Spleen (tissue), 7 donors: ENCODE data around the gene NFE2L3.

Experiments
- CTCF ChIP-seq, 11 experiments: fragments of 200-600 bp in 7 of 11; fragments of 450-650 bp in 4 of 11; sonication (generic) in 4 of 11; IDR thresholded peaks in 8 of 11; conservative IDR thresholded peaks in 3 of 11; 1 replicate in 7 of 11; 2 replicates in 4 of 11; pipeline versions ENCODE4 v1.4.0 to v1.8.0; 2016 to 2021; ENCODE audit warnings: antibody characterized with exemption in 11 of 11, inconsistent platforms in 4 of 11, mild to moderate bottlenecking in 1 of 11
- POLR2A ChIP-seq, 3 donors: fragments of 450-650 bp; IDR thresholded peaks; one replicate each; pipeline ENCODE4 v1.5.1; 2017; ENCODE audit warnings: antibody characterized with exemption in 3 of 3, mild to moderate bottlenecking in 1 of 3
- donor health status: DM: no; HTN: no; CAD: no; lungs with moderate emphysema.
- donor health status: DM: no; HTN: no; CAD: no.
- donor health status: DM: no; HTN: no; CAD: no.

GRCh38 chr7:26153823-26154783 lies 2.1 kb downstream of the NFE2L3 start:
- no peak for TF ChIP-seq CTCF (IDR thresholded peaks at IDR 0.05 in 8 of 11, conservative IDR thresholded peaks at IDR 0.05 in 3 of 11)
- no peak for TF ChIP-seq POLR2A (IDR thresholded peaks at IDR 0.05)
